ENCODE results near the gene VKORC1L1. TPM values are rescaled to one million over a fixed set of nuclear protein-coding genes. Genes with fewer than 3 reads are reported as not detected.
"Not testable (repeated sequence)": the region's sequence is repeated elsewhere in the genome, so short reads cannot be mapped to it uniquely, and the experiment has no call there.

Gene VKORC1L1
- total and polyA plus RNA-seq, 2 of the 8 experiments (the other 6 are each of a cell fraction or from before 2014, with no cell fraction given), result 12.7 to 45.3 TPM

- H3K18ac ChIP-seq (ENCODE audit: extremely low read depth, low read length); H2BK20ac ChIP-seq (ENCODE audit: low read length); H4K20me1 ChIP-seq (replicated peaks in 1 of 2; ENCODE audit: control insufficient read depth in 1 of 2, insufficient read depth in 2 of 2, low read length in 2 of 2); H4K91ac ChIP-seq (replicated peaks; ENCODE audit: insufficient read length, low read length); H3K36me3 ChIP-seq (ENCODE audit: control insufficient read depth in 2 of 4, insufficient read depth in 4 of 4, low read length in 3 of 4); H3K27ac ChIP-seq (ENCODE audit: low read depth, low read length); H3K4me1 ChIP-seq (replicated peaks in 1 of 4; ENCODE audit: control insufficient read depth in 3 of 4, insufficient read depth in 4 of 4, low read length in 3 of 4); CTCF ChIA-PET (ENCODE audit: partially characterized antibody); H2BK120ac ChIP-seq (replicated peaks; ENCODE audit: low read depth, low read length); H3K23ac ChIP-seq (ENCODE audit: insufficient read length); H2BK5ac ChIP-seq (ENCODE audit: low read depth, low read length); H3K79me2 ChIP-seq (ENCODE audit: control insufficient read depth in 1 of 2, insufficient read depth in 2 of 2, low read length in 2 of 2); H3K14ac ChIP-seq (ENCODE audit: insufficient read length); H3K4me2 ChIP-seq (ENCODE audit: insufficient read depth in 1 of 2, low read depth in 2 of 2, low read length in 2 of 2); FAIRE-seq; H3K23me2 ChIP-seq (ENCODE audit: low read depth, low read length); H4K5ac ChIP-seq (ENCODE audit: insufficient read length, low read depth, low read length); H3K4me3 ChIP-seq (ENCODE audit: extremely low read depth in 1 of 4, insufficient read depth in 2 of 4, low read depth in 3 of 4, low read length in 4 of 4); H2BK15ac ChIP-seq (ENCODE audit: low read length); H3K27me3 ChIP-seq (replicated peaks in 1 of 4; ENCODE audit: control insufficient read depth in 3 of 4, extremely low read depth in 1 of 4, insufficient read depth in 3 of 4, low read length in 3 of 4); H2AK5ac ChIP-seq (ENCODE audit: low read depth, low read length); H3K4ac ChIP-seq (replicated peaks; ENCODE audit: insufficient read length, low read depth, low read length); H3K79me1 ChIP-seq (ENCODE audit: low read depth, low read length); H3K9ac ChIP-seq (replicated peaks in 1 of 4; ENCODE audit: extremely low read depth in 1 of 4, low read depth in 3 of 4, low read length in 3 of 4); H3K9me3 ChIP-seq (ENCODE audit: insufficient read depth in 2 of 2, low read depth in 1 of 2, low read length in 1 of 2); DNase-seq (ENCODE audit: low read depth in 1 of 2, low spot score in 2 of 2); H4K8ac ChIP-seq (ENCODE audit: extremely low read depth, insufficient read depth, low read length); H3K56ac ChIP-seq (replicated peaks; ENCODE audit: insufficient read length, low read depth, low read length); H2BK12ac ChIP-seq (ENCODE audit: low read depth, low read length); H2AFZ ChIP-seq (ENCODE audit: low read length): not testable (repeated sequence)
- WGBS, 2 experiments (ENCODE audit: extremely low coverage in 1 of 2, insufficient coverage in 1 of 2, insufficient read length in 1 of 2, insufficient replicate concordance in 2 of 2, low coverage in 1 of 2, low lambda C conversion rate in 2 of 2, missing lambda C conversion rate in 1 of 2), result 91% methylated on average over 5 of the region's 5 CpGs; no CpG with 5 or more reads in 1 of the 2 experiments
- POLR2A ChIA-PET (ENCODE audit: partially characterized antibody), result interaction anchor here (1.3 kb wide), 1 partner anchor 11 kb away, joined by 4 read pairs; no protein-coding TSS in a partner anchor
Measured at GRCh38 chr7:65991829-65992228, 119.0 kb downstream of the VKORC1L1 start.
